Activated CD4-positive, alpha-beta T cell treated with anti-CD3 and anti-CD28 coated beads, Interleukin-2, amount 50 U/mL, for 48 hours (primary cell): ENCODE measurements around the gene DNHD1.
"Not testable (repeated sequence)": the region's sequence is repeated elsewhere in the genome, so short reads cannot be mapped to it uniquely, and the experiment has no call there.

ENCODE experiments used
- DNase-seq, 2 experiments: peaks; one replicate each; pipeline ENCODE4 v3.0.0-alpha.2; 2020

Gene DNHD1

GRCh38 chr11:6480299-6480914 lies 16.7 kb upstream of the DNHD1 start:
- no peak for DNase-seq

GRCh38 chr11:6481012-6481923 lies 15.8 kb upstream of the DNHD1 start, which contains the start of the genes ARFIP2 and TIMM10B:
Gene ARFIP2, minus strand, starts transcription at chr11:6481331. Its CDS starts 910 bp downstream, at chr11:6480421.
Gene TIMM10B, plus strand, starts transcription at chr11:6481501. Its CDS starts 16 bp downstream, at chr11:6481517.
- peak; percentile 97 to 99 for DNase-seq

- DNase-seq = peak in 1 of 2 experiments; percentile 20
These were observed 15.2 kb upstream of the DNHD1 start for GRCh38 chr11:6481924-6482275.

DNA sequence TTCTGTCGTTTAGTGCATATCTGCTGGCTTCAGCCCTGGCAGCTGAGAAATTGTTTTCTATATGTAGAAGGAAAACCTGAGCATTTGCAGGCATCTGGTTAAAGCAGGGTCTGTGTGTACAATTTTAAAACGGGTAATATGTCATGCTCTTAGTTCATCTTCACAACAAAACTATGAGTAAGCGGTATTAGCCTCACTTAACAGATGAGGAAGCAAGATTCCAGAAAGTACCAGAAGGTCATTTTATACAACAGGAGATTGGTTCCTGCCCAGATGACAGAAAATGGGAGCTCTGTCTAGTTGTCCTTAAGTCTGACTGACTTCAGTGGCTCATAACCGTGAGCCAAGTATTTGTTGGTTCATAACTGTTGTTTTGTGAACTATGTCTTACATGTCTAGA lies 14.6 kb upstream of the DNHD1 start:
- DNase-seq = no peak

- DNase-seq = no peak
These were observed 14.1 kb upstream of the DNHD1 start for GRCh38 chr11:6483015-6483414.

GRCh38 chr11:6485661-6486060 lies 11.4 kb upstream of the DNHD1 start:
- DNase-seq = no peak

- no peak for DNase-seq
These were observed 10.8 kb upstream of the DNHD1 start for GRCh38 chr11:6486256-6486655.

- no peak for DNase-seq
These were observed 10.1 kb upstream of the DNHD1 start for GRCh38 chr11:6486938-6487337.

DNA sequence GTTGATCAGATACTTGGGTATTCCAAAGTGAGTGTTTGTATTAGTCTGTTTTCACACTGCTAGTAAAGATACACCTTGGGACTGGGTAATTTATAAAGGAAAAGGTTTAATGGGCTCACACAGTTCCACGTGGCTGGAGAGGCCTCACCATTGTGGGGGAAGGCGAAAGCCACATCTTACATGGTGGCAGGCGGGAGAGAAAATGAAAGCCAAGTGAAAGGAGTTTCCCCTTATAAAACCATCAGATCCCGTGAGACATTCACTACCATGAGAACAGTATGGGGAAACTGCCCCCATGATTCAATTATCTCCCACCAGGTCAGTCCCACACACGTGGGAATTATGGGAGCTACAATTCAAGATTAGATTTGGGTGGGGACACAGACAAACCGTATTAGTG lies 8.7 kb upstream of the DNHD1 start:
- DNase-seq = no peak

DNA sequence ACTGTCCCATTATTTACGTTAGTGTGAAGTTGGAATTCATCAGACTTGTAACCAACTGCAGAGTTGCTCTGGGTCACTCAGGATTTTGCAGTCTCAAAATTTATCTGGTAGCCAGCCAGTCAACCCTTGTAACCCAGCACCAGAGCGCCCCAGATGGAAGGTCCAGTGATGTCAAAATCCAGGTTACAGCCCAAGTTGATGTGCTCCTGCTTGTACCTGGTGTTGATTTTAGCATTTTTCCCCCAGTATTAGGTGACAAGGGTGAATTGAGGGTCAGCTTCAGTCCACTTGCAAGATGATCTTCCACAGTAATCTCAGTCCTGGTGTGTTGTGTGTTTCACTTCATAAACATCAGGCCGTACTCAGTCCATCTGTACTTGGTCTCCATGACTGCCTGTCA lies 8.3 kb upstream of the DNHD1 start:
- no peak for DNase-seq

DNA sequence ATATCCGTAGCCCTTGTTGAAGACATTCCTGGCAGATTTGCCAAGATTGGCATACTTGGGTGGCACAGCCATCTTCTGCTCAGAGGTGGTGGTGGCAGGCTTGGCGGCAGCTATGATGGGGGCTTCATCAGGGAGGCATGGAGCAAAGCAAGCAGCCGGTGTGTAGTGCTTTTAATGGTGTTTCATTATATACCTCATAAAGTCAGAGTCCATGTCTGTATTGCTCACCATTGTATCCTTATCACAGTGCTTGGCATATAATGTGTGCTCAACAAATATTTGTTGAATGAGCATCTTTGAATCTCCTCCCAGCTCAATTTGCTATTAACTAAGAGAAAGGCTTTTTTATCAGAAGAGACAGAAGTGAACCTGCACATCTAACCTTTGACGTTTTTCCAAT lies 7.8 kb upstream of the DNHD1 start:
- no peak for DNase-seq

DNA sequence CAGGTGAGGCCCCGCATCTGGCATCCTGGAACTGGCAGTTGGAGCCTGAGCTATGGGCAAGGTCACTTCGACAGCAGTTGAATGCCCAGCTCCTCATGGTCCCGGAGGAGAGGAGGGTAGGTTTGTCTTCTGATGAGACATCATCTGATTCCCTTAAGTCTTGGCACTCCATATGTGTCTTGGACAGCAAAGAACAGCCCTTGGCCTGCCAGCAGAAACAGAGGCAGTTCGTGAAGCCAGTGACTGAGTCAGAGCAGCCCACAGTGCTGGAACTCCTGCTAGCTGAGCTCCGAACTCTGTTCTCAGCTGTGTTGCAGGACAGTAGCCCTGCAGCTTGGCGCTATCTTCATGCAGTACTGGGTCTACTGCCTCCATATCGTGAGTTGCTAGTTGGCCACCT lies 1.0 kb downstream of the DNHD1 start:
- no peak for DNase-seq

- DNase-seq = no peak
These were observed 1.5 kb downstream of the DNHD1 start for GRCh38 chr11:6498544-6498943.

DNA sequence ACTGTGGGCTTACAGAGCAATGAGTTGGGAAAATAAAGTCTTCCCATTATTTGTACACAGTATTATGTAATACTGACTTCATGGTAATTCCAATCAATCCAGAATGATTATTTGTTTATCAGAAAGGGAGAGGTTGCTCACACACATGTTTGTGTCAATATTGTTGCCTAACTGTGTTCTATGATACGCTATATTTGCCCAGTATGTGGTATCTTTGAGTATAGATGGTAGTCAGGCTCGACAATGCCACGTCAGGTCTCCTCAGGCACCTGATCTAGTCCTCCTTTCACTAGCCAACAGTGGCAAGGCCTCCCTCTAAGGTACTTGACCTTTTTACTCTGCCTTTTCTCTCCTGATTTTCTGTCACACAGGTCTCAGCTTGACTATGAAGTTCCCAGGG lies 5.3 kb downstream of the DNHD1 start:
- no peak for DNase-seq

DNA sequence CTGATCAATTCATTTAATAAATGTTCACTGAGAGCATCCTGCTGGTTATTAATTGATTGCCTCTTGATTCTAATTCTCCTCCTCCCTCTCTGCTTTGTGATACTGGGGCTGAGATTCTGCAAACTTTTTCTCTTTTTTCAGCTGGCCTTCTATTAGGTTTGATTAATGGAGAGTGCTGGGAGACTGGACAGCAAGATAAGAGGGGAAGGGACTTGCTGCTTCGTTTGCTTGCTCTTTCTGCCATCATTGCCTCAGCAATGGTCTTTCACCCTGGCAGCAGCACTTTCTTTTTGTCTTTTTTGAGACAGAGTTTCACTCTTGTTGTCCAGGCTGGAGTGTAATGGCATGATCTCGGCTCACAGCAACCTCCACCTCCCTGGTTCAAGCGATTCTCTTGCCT lies 7.1 kb downstream of the DNHD1 start:
- DNase-seq = no peak

- no peak for DNase-seq
These were observed 8.6 kb downstream of the DNHD1 start for GRCh38 chr11:6505577-6506240.

- no peak for DNase-seq
These were observed 19.8 kb downstream of the DNHD1 start for GRCh38 chr11:6516865-6517264.

GRCh38 chr11:6520265-6520664 lies 23.2 kb downstream of the DNHD1 start:
- no peak for DNase-seq

DNA sequence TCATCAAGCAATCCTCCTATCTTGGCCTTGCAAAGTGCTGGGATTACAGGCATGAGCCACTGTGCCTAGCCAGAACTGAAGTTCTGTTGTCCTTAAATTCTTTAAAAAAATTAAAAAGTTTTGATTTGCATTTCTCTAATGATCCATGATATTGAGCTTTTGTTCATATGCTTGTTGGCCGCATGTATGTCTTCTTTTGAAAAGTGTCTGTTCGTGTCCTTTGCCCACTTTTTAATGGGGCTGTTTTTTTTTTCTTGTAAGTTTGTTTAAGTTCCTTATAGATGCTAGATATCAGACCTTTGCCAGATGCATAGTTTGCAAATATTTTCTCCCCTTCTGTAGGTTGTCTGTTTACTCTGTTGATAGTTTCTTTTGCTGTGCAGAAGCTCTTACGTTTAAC lies 24.9 kb downstream of the DNHD1 start:
- DNase-seq = not testable (repeated sequence)

DNA sequence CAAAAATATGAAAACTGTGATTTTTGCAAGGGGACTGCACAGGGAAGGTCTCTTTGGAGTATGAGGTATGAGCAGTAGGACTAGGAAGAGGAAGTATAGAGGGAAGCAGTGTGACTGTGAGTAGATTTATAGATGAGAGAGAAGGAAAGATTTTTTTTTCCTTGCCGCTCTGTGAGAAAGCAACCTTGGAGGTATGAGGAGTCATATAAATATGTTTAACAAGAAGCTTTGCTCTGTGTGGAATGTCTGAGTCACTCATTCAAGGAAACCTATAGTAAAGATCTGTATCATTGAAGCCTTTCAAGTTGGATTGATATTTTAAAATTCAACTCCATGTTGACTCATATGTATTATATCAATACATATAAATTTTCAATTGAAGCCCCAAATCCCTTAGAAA lies 26.2 kb downstream of the DNHD1 start:
- DNase-seq = no peak

GRCh38 chr11:6526411-6527135 lies 29.5 kb downstream of the DNHD1 start:
- no peak for DNase-seq

DNA sequence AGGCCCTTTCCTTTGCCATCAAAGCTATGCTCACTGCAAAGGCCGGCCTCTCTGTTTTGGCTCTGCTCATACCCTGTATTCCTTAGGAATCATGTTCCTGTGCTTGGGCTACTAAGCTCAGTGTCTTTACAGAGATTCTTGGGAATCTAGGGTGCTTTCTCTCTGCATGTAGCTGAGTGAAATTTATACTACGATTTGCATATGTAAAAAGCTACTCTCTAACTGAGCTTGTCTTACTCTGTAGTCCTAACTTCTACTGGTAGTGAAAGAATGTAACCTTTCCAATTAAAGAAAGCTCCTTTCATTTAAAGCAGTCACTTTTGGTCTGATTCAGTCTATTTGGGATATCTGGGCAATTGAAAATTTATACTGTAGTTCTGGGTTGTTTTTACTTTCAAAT lies 32.2 kb downstream of the DNHD1 start:
- DNase-seq = no peak

DNA sequence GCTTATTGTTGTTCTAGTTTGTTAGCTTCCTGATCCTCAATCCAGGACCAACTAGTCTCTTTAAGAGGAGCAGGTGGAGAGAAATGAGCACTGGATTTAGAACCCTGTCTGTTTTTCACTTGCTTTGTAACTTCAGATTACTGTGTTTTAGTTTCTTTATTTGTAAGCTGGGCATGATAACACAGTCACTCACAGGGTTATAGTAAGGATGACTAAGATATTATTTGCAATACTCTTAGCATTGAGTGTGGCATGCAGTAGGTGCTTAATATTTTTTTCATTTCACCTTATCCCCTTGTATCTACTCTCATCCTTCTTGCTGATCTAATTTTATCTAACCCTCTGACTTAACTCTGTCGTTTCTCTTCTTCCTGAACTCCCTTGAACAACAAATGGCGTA lies 33.8 kb downstream of the DNHD1 start:
- no peak for DNase-seq
